Fibroblast of mammary gland (primary cell): ENCODE data around the gene OR10H5.
"Not testable (repeated sequence)": the region's sequence is repeated elsewhere in the genome, so short reads cannot be mapped to it uniquely, and the experiment has no call there.

Experiments used
- DNase-seq: peaks from one replicate; pipeline ENCODE4 v3.0.0-alpha.2; 2010; ENCODE audit warnings: low read depth
- H3K4me3 ChIP-seq: 2 replicates; pipeline ENCODE4 v1.5.1; 2011; ENCODE audit warnings: low read depth, mild to moderate bottlenecking, low read length, moderate library complexity; ENCODE audit not compliant: control insufficient read depth
- TF ChIP-seq, protein P1 (sequence below): conservative IDR thresholded peaks from 2 replicates; pipeline ENCODE4 v1.5.1; 2011; ENCODE audit warnings: low read depth, low read length, inconsistent platforms; ENCODE audit not compliant: control insufficient read depth, insufficient read depth

The OR10H5 gene

DNA sequence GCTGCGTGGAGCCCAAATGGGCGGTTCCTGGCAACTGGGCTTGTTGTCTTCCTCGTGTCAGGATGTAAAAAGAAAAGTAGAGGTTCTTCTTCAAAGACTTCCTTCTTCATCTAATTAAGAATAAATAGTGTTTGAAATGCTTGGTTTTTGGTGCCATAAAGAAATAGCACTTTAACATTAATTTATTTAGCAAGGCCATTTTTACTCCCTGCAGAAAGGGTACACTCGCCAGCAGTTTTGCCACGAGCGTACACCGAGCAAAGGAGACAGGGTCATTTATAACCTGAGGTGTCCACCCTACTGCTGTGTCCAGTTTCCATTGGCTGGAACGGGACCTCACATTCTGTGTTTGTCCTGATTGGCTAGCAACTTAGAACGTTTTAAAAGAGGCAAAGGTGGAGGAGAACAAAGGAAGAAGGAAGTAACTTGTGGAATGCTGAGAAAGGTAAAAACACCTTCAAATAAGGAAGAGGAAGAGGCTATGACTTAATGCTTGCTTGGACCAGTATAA, 49.8 kb downstream of the OR10H5 start:
- no peak for DNase-seq
- peak overlapping the region; percentile 72 for H3K4me3 ChIP-seq
- TF ChIP-seq, protein P1, sequence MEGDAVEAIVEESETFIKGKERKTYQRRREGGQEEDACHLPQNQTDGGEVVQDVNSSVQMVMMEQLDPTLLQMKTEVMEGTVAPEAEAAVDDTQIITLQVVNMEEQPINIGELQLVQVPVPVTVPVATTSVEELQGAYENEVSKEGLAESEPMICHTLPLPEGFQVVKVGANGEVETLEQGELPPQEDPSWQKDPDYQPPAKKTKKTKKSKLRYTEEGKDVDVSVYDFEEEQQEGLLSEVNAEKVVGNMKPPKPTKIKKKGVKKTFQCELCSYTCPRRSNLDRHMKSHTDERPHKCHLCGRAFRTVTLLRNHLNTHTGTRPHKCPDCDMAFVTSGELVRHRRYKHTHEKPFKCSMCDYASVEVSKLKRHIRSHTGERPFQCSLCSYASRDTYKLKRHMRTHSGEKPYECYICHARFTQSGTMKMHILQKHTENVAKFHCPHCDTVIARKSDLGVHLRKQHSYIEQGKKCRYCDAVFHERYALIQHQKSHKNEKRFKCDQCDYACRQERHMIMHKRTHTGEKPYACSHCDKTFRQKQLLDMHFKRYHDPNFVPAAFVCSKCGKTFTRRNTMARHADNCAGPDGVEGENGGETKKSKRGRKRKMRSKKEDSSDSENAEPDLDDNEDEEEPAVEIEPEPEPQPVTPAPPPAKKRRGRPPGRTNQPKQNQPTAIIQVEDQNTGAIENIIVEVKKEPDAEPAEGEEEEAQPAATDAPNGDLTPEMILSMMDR = no peak

DNA sequence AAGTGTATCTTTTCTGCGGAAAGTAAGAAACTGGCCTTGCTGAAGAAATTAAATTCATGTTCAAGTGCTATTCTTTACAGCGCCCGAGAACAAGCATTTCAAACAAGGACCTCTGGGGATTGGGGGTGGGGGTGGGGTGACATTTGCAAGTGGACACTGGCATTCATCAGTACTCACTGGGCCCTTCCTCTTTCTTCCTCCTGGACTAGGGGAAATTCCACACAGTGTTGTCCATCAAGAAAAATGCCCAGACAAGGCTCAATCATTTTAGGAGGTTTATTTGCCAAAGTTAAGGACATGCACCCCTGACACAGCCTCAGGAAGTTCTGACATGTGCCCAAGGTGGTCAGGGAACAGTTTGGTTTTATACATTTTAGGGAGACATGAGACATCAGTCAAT, 50.9 kb downstream of the OR10H5 start:
- TF ChIP-seq, protein P1 = no peak
- H3K4me3 ChIP-seq = no peak overlapping the region
- DNase-seq = no peak

DNA sequence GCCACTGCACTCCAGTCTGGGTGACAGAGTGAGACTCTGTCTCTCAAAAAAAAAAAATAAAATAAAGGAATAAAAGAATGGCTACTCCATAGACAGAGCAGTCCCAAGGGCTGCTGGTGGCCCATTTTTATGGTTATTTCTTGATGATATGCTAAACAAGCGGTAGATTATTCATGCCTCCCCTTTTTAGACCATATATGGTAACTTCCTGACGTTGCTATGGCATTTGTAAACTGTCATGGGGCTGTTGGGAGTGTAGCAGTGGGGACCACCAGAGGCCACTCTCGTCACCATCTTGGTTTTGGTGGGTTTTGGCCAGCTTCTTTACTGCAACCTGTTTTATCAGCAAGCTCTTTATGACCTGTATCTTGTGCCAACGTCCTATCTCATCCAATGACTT, 52.4 kb downstream of the OR10H5 start:
- not testable (repeated sequence) for H3K4me3 ChIP-seq, DNase-seq

DNA sequence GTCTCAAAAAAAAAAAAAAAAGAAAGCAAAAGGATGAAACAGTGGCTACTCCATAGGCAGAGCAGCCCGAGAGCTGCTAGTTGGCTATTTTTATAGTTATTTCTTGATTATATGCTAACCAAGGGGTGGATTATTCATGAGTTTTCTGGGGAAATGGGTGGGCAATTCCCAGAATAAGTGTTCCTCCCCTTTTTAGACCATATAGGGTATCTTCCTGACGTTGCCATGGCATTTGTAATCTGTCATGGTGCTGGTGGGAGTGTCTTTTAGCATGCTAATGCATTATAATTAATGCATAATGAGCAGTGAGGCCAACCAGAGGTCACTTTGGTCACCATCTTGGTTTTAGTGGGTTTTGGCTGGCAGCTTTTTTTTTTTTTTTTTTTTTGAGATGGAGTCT, 53.4 kb downstream of the OR10H5 start:
- TF ChIP-seq, protein P1 = no peak
- no peak for DNase-seq
- no peak overlapping the region for H3K4me3 ChIP-seq

DNA sequence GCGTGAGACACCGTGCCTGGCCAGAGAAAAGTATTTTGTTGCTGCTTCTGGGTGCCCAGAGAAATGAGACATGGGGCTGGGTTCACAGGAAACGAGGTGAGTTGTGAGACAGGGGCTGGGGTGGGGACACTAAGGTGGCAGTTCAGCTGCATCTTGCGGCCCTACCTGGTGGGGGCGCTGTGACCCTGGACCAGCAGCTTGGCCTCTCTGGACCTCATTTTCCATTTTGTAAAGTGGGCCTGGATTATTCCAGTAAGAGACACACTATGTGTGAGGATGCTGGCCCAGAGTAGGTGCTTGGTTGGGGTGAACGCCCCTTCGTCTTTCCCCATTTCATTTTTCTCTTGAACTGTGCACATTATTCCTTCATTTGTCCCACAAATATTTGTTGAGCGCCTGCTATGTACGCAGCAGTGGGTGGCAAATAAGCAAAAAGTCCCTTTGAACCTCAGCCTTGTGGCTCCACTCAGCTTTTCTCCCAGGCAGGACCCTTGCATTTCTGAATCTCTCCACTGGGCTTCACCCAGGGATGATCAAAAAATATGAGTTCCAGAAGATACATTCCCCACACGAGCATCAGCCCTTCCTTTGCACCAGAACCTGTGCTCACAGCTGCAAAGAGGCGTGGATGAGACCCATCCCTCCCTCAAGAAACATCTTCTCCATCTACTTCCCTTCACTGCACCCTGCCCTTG, 54.6 kb downstream of the OR10H5 start:
- no peak overlapping the region for H3K4me3 ChIP-seq
- TF ChIP-seq, protein P1 = no peak
- DNase-seq = no peak

DNA sequence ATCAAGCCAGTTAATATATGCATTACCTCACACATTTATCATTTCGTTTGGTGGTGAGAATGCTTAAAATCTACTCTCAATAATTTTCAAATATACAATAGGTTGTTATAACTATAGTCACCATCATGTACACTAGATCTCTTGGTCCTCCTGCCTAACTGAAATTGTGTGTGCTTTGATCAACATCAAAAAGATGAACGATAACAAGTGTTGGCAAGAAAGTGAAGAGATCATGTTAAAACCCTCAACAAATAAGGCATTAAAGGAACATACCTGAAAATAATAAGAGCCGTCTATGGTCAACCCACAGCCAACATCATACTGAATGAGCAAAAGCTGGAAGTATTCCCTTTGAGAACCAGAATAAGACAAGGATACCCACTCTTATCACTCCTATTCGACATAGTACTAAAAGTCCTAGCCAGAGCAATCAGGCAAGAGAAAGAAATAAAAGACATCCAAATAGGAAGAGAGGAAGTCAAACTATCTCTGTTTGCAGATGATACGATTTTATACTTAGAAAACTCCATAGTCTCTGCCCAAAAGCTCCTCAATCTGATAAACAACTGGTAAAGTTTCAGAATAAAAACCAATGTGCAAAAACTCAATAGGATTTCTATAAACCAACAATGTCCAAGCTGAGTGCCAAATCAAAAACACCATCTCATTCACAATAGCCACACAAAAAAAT, 55.9 kb downstream of the OR10H5 start:
- no peak overlapping the region for H3K4me3 ChIP-seq
- TF ChIP-seq, protein P1 = no peak
- no peak for DNase-seq

DNA sequence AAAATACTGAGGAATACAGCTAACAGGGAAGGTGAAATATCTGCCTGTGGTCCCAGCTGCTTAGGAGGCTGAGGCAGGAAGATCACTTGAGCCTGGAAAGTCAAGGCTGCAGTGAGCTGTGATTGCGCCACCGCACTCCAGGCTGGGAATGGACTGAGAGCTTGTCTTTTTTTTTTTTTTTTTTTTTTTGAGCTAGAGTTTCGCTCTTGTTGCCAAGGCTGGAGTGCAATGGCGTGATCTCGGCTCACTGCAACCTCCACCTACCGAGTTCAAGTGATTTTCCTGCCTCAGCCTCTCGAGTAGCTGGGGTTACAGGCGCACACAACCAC, 56.4 kb downstream of the OR10H5 start:
- not testable (repeated sequence) for DNase-seq, H3K4me3 ChIP-seq

DNA sequence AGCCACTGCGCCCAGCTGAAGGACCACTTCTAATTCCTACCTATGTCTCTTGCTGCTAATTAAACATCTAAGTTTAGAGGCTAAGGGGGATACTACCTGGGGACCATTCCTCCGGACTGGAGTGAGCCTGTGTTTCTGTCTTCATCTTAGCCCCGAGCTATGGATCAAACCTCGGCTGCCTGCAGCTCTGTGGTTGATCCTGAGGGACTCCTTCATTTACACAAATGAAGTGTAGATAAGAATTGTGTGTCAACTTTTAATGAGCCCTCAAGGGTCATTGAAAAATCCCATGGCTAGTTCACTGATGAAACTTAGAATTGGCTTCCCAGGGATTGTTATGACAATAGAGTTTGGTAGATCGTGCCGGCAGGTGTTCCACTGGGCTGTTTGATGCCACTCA, 59.5 kb downstream of the OR10H5 start:
- H3K4me3 ChIP-seq = no peak overlapping the region

More for the DNA sequence above, 59.5 kb downstream of the OR10H5 start:
- TF ChIP-seq, protein P1 = no peak
- no peak for DNase-seq
